Measurements from ENCODE around the gene AFF3. TPM values are rescaled to one million over a fixed set of nuclear protein-coding genes. Genes with fewer than 3 reads are reported as not detected.

Gene AFF3
- total and polyA plus RNA-seq, 2 of the 8 experiments (the other 6 are each of a cell fraction or from before 2014, with no cell fraction given) = 0.27 to 3.0 TPM

- Histone ChIP-seq H3K9ac (replicated peaks in 1 of 4; ENCODE audit: extremely low read depth in 1 of 4, low read depth in 3 of 4, low read length in 3 of 4) (no peak overlapping the region), H3K27ac (ENCODE audit: low read depth, low read length) (no peak overlapping the region), H3K4me3 (ENCODE audit: extremely low read depth in 1 of 4, insufficient read depth in 2 of 4, low read depth in 3 of 4, low read length in 4 of 4) (no peak overlapping the region), H4K91ac (replicated peaks; ENCODE audit: insufficient read length, low read length) (no peak overlapping the region), H2BK15ac (ENCODE audit: low read length) (no peak overlapping the region), H4K8ac (ENCODE audit: extremely low read depth, insufficient read depth, low read length) (no peak overlapping the region), H2AFZ (ENCODE audit: low read length) (no peak overlapping the region), H4K20me1 (replicated peaks in 1 of 2; ENCODE audit: control insufficient read depth in 1 of 2, insufficient read depth in 2 of 2, low read length in 2 of 2) (no peaks in the 10 kb centered on the region), H3K56ac (replicated peaks; ENCODE audit: insufficient read length, low read depth, low read length) (no peak overlapping the region), H3K18ac (ENCODE audit: extremely low read depth, low read length) (no peak overlapping the region), H2BK12ac (ENCODE audit: low read depth, low read length) (no peak overlapping the region), H2BK20ac (ENCODE audit: low read length) (no peak overlapping the region), H3K36me3 (ENCODE audit: control insufficient read depth in 2 of 4, insufficient read depth in 4 of 4, low read length in 3 of 4) (no peaks in the 10 kb centered on the region), H4K5ac (ENCODE audit: insufficient read length, low read depth, low read length) (no peak overlapping the region), H3K4me2 (ENCODE audit: insufficient read depth in 1 of 2, low read depth in 2 of 2, low read length in 2 of 2) (no peak overlapping the region), H3K27me3 (replicated peaks in 1 of 4; ENCODE audit: control insufficient read depth in 3 of 4, extremely low read depth in 1 of 4, insufficient read depth in 3 of 4, low read length in 3 of 4) (no peaks in the 10 kb centered on the region; a peak in 1 of 7 replicates), H2BK120ac (replicated peaks; ENCODE audit: low read depth, low read length) (no peak overlapping the region), H3K23ac (ENCODE audit: insufficient read length) (no peak overlapping the region), H3K79me2 (ENCODE audit: control insufficient read depth in 1 of 2, insufficient read depth in 2 of 2, low read length in 2 of 2) (no peaks in the 10 kb centered on the region), H3K79me1 (ENCODE audit: low read depth, low read length) (no peaks in the 10 kb centered on the region; the same call in 1 of the 2 replicates), H3K4me1 (replicated peaks in 1 of 4; ENCODE audit: control insufficient read depth in 3 of 4, insufficient read depth in 4 of 4, low read length in 3 of 4) (no peaks in the 10 kb centered on the region), H3K9me3 (ENCODE audit: insufficient read depth in 2 of 2, low read depth in 1 of 2, low read length in 1 of 2) (no peaks in the 10 kb centered on the region), H3K4ac (replicated peaks; ENCODE audit: insufficient read length, low read depth, low read length) (no peak overlapping the region), H2AK5ac (ENCODE audit: low read depth, low read length) (no peak overlapping the region), H3K23me2 (ENCODE audit: low read depth, low read length) (no peaks in the 10 kb centered on the region), H2BK5ac (ENCODE audit: low read depth, low read length) (no peak overlapping the region), H3K14ac (ENCODE audit: insufficient read length) (no peak overlapping the region)
- 90% methylated on average over 4 of the region's 4 CpGs; no CpG with 5 or more reads in 1 of the 2 experiments for WGBS, 2 experiments (ENCODE audit: extremely low coverage in 1 of 2, insufficient coverage in 1 of 2, insufficient read length in 1 of 2, insufficient replicate concordance in 2 of 2, low coverage in 1 of 2, low lambda C conversion rate in 2 of 2, missing lambda C conversion rate in 1 of 2)
- ChIA-PET CTCF (ENCODE audit: partially characterized antibody) (no interaction called here), POLR2A (ENCODE audit: partially characterized antibody) (no interaction called here)
- DNase-seq (ENCODE audit: low read depth in 1 of 2, low spot score in 2 of 2) (no peak), FAIRE-seq (no peak)
- TF ChIP-seq BACH1 (IDR thresholded peaks at IDR 0.05; ENCODE audit: low read length) (no peak), NRF1 (IDR thresholded peaks at IDR 0.05; ENCODE audit: low read depth, low read length) (no peak), CBX5 (IDR thresholded peaks at IDR 0.05; ENCODE audit: low read depth, low read length) (no peak), KDM1A (IDR thresholded peaks at IDR 0.05; ENCODE audit: borderline replicate concordance, low read length) (no peak), USF2 (IDR thresholded peaks at IDR 0.05; ENCODE audit: low read length) (no peak), SP2 (IDR thresholded peaks at IDR 0.05; ENCODE audit: low read length) (no peak), E2F6 (IDR thresholded peaks at IDR 0.05) (no peak), SAP30 (IDR thresholded peaks at IDR 0.05; ENCODE audit: insufficient read depth, insufficient replicate concordance, low read length) (no peak), TAF1 (IDR thresholded peaks at IDR 0.05; ENCODE audit: low read depth, low read length) (no peak), EZH2 (IDR thresholded peaks at IDR 0.05; ENCODE audit: low read depth, low read length, severe bottlenecking) (no peak), JUN (IDR thresholded peaks at IDR 0.05; ENCODE audit: low read depth, low read length) (no peak), BCL11A (IDR thresholded peaks at IDR 0.05; ENCODE audit: low read depth in 2 of 2, low read length in 2 of 2) (no peak)
Measured at GRCh38 chr2:99509387-99509786, 633.0 kb downstream of the AFF3 start.
